ENCODE data around the gene PDE11A.
"Not testable (repeated sequence)": the region's sequence is repeated elsewhere in the genome, so short reads cannot be mapped to it uniquely, and the experiment has no call there.

The PDE11A gene

GRCh38 chr2:177883177-177883576, 189.4 kb downstream of the PDE11A start:
- DNase-seq (ENCODE audit: low read depth in 3 of 3): no peak

GRCh38 chr2:177882501-177882900, 190.1 kb downstream of the PDE11A start:
- no peak for DNase-seq (ENCODE audit: low read depth in 3 of 3)

- DNase-seq (ENCODE audit: low read depth in 3 of 3): no peak
These were observed 190.7 kb downstream of the PDE11A start for GRCh38 chr2:177881921-177882320.

- no peak for DNase-seq (ENCODE audit: low read depth in 3 of 3)
These were observed 191.4 kb downstream of the PDE11A start for GRCh38 chr2:177881008-177881747.

- DNase-seq (ENCODE audit: low read depth in 3 of 3): no peak
These were observed 192.3 kb downstream of the PDE11A start for GRCh38 chr2:177880285-177880684.

- DNase-seq (ENCODE audit: low read depth in 3 of 3): no peak
These were observed 195.6 kb downstream of the PDE11A start for GRCh38 chr2:177876950-177877349.

- no peak for DNase-seq (ENCODE audit: low read depth in 3 of 3)
These were observed 197.9 kb downstream of the PDE11A start for GRCh38 chr2:177874686-177875085.

- DNase-seq (ENCODE audit: low read depth in 3 of 3): no peak
These were observed 198.7 kb downstream of the PDE11A start for GRCh38 chr2:177873915-177874314.

- no peak for DNase-seq (ENCODE audit: low read depth in 3 of 3)
These were observed 200.3 kb downstream of the PDE11A start for GRCh38 chr2:177872286-177872685.

GRCh38 chr2:177869912-177870311, 202.7 kb downstream of the PDE11A start:
- no peak for DNase-seq (ENCODE audit: low read depth in 3 of 3)

GRCh38 chr2:177869209-177869608, 203.4 kb downstream of the PDE11A start:
- DNase-seq (ENCODE audit: low read depth in 3 of 3): no peak

GRCh38 chr2:177868806-177869205, 203.8 kb downstream of the PDE11A start:
- DNase-seq (ENCODE audit: low read depth in 3 of 3): no peak

GRCh38 chr2:177857538-177857937, 215.0 kb downstream of the PDE11A start:
- no peak for DNase-seq (ENCODE audit: low read depth in 3 of 3)

GRCh38 chr2:177852389-177852788, 220.2 kb downstream of the PDE11A start:
- DNase-seq (ENCODE audit: low read depth in 3 of 3): no peak

GRCh38 chr2:177843188-177843587, 229.4 kb downstream of the PDE11A start:
- DNase-seq (ENCODE audit: low read depth in 3 of 3): no peak

GRCh38 chr2:177842243-177842642, 230.3 kb downstream of the PDE11A start:
- no peak for DNase-seq (ENCODE audit: low read depth in 3 of 3)

GRCh38 chr2:177835418-177836204, 237.0 kb downstream of the PDE11A start:
- not testable (repeated sequence) for DNase-seq (ENCODE audit: low read depth in 3 of 3)

GRCh38 chr2:177832611-177833433, 239.8 kb downstream of the PDE11A start:
- no peak for DNase-seq (ENCODE audit: low read depth in 3 of 3)

GRCh38 chr2:177830881-177831386, 241.6 kb downstream of the PDE11A start:
- DNase-seq (ENCODE audit: low read depth in 3 of 3): no peak

GRCh38 chr2:177828557-177828956, 244.0 kb downstream of the PDE11A start:
- DNase-seq (ENCODE audit: low read depth in 3 of 3): no peak

GRCh38 chr2:177826897-177827296, 245.7 kb downstream of the PDE11A start:
- DNase-seq (ENCODE audit: low read depth in 3 of 3): no peak

- no peak for DNase-seq (ENCODE audit: low read depth in 3 of 3)
These were observed 249.6 kb downstream of the PDE11A start for GRCh38 chr2:177822941-177823340.

Data from stimulated activated CD4-positive, alpha-beta T cell treated with anti-CD3 and anti-CD28 coated beads, TNF-alpha, amount 100 ng/mL, for 48 hours (primary cell).